Measurements from ENCODE around the gene NKAP.
"Not testable (repeated sequence)": the region's sequence is repeated elsewhere in the genome, so short reads cannot be mapped to it uniquely, and the experiment has no call there.

The NKAP gene

DNA sequence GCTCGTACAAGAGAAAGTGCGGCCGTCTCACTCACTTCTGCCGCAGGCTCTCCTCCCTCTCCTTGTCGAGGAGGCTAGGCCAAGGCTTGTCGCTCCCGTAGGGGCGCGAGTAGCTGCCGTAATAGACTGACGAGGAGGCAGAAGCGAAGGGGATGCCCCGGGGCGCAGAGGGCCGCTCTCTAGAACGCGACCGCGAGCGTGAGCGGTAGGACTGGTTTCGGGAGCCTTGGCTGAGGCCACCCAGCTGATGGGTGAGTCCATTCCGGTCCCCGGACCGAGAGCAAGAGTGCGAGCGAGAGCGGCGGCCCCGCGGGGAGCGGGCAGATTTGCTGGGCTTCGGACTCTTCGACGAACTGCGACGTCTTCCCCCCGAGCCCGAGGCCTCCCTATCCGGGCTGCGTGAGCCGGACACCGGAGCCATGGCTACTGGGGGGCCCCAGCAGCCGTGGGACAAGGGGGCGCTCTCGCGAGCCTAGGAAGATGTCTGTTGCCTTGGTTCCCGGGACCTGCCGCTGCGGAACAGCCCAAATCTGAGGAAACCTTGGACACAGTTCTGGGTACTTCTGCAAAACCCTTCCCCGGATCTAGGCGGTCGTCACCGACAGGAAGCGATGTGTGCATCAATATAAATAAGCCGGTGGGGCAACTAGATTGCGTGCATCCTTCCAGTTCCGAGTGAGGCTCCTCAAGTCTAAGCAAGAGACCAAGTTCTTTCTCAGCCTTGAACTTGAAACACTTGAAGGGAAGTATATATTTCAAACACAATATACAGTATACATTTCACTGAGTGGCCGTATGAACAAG lies at the start of gene NKAP:
Gene NKAP (minus strand): TSS at position 567 of the 804 bp plus-strand sequence. CDS start 146 bp downstream, at position 421.
- peak; percentile 97 for DNase-seq

DNA sequence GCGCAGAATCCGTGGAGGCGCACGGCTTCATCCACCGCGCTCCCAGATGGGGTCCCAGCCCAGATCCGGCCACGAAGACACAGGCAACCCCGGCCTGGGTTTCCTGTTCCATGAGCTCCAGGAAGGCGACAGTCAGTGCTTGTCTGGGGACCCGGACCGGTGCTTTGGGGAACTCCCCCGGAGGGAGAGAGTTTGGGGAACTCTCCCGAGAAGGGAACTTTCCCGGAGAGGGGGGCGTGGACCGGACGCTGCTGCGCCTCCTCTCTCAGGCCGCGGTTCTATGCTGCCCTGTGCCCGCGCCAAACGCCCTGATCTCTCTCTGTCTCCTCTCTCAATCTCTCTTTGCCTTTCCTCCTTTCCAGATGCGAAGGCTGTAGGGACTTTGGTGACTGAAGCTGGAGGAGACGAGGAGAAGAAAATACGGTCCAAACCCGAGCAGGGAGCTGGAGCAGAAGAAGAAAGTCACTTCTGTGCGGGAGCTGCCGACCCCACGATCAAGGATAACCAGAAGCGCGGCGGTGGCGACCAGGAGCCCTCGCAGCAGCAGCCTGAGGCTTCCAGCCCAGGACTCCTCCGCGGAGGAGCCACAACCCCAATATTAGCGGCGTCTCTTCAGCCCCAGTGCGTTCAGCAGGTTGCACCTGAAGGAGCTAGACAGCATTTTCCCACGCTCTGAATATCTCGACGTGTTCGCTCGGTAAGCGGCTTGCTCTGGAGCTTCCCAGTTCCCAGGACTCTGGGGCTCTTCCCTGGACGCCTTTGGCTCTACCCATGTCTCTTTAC lies 47.6 kb upstream of the NKAP start:
- DNase-seq = peak; percentile 41

- no peak for DNase-seq
Measured at GRCh38 chrX:119990556-119991004, 47.0 kb upstream of the NKAP start.

DNA sequence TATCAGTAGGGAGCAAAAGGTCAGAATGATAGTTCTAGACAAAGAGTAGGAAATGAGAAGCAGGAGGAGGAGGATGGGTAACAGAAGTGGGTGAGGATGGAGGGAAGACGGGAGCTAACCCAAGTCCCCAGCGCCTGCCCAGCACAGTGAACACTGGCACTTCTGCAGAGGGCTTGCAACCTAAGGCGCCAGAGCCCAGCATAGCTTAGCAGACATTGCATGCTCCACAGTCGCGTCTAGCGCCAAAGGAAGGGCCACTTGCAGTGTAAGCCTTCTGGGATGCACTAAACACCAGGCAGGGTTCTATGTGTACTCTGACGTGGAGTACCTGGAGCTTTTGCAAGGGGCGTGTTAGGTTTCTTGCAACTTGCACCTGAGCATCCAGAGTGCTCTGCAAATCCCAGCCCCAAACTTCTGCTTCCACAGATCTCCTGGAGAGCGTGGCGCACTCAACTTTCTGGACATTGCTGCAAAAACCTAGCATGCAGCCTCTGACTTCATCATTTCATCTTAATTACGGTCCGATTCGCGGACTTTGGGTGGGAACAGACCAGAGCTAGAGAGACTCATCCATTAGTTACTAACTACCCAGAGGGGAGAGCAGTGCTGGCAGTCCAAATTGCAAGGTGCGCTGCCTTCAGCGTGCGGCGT lies 46.5 kb upstream of the NKAP start:
- peak; percentile 17 for DNase-seq

GRCh38 chrX:119986203-119986602 lies 42.7 kb upstream of the NKAP start:
- no peak for DNase-seq

DNA sequence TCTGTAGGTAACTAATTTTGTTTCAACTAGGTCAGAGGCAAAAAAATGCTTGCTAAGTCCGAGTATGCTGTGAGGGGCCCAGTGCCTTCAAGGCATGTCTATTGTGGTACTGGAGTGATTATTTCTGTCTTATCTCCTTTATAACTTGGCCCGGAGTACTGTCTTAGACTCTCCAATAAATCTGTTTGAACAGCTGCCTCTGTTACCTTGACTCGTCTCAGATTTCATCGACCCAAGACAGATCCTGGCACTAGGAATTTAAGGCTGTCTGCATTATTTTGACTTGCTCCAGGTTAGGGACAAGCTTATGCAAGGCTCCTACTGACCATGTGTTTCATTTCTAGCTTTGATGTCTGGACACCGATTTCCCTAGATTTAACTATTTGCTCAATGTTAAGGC lies 41.1 kb upstream of the NKAP start:
- DNase-seq = no peak

DNA sequence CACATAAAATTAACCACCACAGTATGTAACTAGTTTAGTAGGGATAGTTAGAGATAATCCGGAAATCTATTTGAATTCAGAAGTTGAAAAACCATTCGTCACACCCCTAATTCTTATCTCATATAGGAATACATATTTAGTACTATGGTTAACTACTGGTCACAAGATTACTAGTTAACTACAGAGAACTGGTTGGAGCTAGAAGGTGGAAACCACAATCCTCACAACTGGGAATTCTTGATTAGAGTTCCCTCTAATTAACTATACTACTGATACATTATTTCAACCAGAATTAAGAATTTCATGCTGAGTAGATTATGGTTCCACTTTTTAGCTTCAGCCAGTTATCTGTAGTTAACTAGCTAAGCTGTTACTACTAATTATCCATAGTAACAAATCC lies 39.9 kb upstream of the NKAP start:
- no peak for DNase-seq

DNA sequence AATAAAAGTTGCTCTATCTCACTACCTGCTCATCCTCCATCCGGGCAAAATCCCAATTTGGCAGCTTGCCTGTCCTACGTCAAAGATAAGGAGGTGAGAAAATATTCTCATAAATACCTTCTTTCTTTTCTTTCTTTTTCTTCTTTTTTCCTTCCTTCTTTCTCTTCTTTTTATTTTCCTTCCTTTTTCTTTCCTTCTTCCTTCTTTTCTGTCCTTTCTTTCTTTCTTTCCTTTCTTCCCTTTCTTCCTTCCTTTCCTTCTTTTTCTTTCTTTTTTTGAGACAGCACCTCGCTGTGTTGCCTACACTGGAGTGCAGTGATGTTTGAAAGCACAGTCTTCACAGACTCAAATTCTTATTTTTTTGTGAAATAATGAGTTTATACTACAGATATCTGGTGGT lies 38.6 kb upstream of the NKAP start:
- DNase-seq = no peak

GRCh38 chrX:119981286-119982070 lies 37.9 kb upstream of the NKAP start:
- DNase-seq = peak; percentile 34

GRCh38 chrX:119977172-119977571 lies 33.6 kb upstream of the NKAP start:
- DNase-seq = not testable (repeated sequence)

GRCh38 chrX:119971184-119971583 lies 27.6 kb upstream of the NKAP start:
- DNase-seq = no peak

GRCh38 chrX:119970574-119970973 lies 27.0 kb upstream of the NKAP start:
- no peak for DNase-seq

DNA sequence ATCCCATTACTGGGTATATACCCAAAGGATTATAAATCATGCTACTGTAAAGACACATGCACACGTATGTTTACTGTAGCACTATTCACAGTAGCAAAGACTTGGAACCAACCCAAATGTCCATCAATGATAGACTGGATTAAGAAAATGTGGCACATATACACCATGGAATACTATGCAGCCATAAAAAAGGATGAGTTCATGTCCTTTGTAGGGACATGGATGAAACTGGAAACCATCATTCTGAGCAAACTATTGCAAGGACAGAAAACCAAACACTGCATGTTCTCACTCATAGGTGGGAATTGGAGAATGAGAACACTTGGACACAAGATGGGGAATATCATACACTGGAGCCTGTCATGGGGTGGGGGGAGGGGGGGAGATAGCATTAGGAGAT lies 23.3 kb upstream of the NKAP start:
- not testable (repeated sequence) for DNase-seq

DNA sequence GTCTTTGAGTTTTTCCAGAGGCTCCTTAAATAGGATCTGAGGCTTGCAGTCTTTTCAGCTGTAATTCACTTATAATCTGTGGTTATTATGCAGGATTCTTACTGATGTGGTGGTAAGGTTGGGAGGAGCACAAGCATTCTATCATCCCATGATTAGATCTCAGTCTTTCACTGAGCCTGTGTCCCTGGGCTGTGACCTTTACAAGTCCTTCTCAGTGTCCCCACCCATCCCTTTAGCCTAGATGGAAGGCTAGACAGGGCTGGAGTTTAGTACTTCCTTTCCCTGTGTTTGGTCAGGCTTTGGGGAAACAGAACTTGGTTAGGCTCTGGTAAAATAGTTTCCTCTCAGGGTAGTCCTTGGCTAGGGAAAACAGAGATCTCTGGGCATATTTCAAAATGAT lies 17.1 kb upstream of the NKAP start:
- no peak for DNase-seq

GRCh38 chrX:119955807-119956570 lies 12.4 kb upstream of the NKAP start:
- not testable (repeated sequence) for DNase-seq

- DNase-seq = no peak
Measured at GRCh38 chrX:119954374-119954773, 10.8 kb upstream of the NKAP start.

GRCh38 chrX:119948381-119948780 lies 4.8 kb upstream of the NKAP start:
- DNase-seq = no peak

DNA sequence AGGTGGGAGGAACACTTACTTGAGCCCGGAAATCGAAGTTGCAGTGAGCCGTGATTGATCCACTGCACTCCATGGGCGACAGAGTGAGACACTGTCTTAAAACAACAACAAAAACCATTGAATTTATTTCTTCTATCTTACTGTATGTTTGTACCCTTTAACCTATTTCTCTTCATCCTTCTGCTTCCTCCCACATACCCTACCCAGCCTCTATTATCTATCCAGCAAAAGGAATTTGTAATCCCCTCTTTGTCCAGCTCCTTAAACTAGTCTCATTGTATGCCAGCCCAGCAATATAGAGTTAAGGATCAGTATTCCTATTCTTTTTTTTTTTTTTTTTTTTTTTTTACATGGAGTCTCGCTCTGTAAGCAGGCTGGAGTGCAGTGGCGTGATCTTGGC lies 1.9 kb upstream of the NKAP start:
- DNase-seq = no peak

GRCh38 chrX:119942831-119943184 lies 743 bp downstream of the NKAP start:
- no peak for DNase-seq

DNA sequence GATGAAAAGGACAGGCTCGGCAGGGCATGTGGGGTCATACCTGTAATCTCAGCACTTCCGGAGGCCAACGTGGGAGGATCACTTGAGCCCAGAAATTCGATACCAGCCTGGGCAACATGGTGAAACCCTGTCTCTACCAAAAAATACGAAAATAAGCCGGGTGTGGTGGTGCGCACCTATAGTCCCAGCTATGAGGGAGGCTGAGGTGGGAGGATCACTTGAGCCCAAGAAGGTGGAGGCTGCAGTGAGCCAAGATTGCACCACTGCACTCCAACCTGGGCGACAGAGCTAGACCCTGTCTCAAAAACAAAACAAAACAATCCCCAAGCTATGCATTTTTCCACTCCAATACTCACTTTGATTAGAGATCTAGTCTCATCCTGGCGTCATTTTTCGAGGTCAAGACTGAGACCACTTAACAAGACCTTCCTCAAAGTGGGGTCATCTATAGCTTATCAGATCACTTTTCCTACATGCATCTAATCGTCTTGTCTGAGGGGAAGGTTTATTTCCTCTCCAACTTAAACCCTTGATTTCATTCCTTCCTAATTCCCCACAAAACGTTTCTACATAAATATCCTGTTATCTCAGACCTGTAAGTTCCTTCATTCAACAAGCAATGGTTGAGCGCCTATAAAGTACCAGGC lies 1.3 kb downstream of the NKAP start:
- DNase-seq = no peak

DNA sequence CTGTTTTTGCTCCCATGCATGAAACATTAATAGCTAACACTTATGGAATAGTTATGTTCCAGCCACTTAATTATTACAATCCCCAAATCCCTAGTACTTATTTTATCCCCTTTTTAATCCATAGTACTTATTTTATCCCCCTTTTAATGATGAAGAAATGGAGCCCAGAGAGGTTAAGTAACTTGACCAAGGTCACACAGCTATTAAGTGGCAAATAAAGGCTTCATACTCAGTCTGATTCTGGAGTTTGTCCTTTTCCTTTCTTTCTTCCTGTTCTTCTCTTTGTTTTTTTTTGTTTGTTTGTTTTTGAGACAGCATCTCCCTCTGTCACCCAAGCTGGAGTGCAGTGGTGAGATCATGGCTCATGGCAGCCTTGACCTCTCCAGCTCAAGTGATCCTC lies 2.2 kb downstream of the NKAP start:
- DNase-seq = no peak

Measured in eye (tissue), 1 donor.